ENCODE results near the gene ALOX5AP.

ALOX5AP gene

DNA sequence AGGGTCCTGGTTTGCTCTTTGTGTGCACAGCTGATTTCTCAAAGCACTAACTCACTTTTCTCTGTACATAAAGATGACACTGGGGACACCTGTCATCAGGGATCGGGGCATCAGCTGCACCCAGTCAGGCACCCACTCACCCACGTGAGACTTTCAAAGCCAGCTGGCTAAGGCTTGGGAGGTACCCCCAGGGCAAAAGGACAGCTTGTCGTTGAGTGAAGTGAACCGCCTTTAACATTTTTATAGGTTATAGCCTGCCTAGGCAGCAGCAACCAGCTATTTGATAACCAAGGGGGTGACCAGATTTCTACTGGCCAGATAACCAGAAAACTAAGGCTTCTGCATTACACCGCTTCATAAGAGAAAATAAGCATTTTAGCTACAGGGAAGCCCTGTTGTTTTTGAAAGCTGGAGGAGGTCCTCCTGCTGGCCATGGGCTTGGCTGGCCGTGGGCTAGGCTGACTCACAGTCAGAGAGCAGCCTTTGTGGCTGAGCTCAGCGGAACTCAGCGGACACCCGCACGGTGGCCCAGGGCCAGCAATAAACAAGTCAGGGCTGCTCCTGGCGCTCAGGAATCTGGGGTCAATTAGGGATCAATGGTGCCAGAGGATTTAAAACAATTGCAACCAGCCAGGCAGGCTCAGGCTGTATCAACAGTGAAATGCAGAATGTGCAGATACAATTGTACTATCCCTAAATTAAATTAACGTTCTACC is 57.1 kb downstream of the ALOX5AP start:
- in situ Hi-C loops (cut with HindIII; ENCODE audit: low sequenced_read_pairs), result loop anchor here (25.0 kb wide), 1 partner anchor 95 kb away; no protein-coding TSS in a partner anchor

DNA sequence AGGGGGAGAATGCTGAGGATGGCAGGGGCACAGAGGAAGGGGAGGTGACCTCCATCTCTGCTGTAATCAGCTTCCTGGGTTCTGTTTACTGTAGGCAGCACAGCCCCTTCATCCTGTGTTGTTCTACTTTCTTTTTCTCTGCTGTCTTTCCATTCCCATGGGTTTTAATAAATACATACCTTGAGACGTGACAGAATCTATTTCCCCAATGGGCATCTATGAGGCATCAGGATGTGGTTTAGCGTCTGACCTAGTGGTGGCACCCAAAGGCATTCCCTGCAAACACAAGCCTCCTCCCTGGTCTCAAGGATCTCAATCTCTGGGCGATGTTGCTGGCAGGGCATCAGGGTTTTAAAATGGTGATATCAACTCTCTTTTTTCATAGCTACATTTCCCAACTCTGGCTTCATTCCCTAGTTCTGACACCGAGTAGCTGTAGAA is 60.8 kb downstream of the ALOX5AP start:
- in situ Hi-C loops (cut with HindIII; ENCODE audit: low sequenced_read_pairs), result loop anchor here (25.0 kb wide), 1 partner anchor 91 kb away; no protein-coding TSS in a partner anchor

DNA sequence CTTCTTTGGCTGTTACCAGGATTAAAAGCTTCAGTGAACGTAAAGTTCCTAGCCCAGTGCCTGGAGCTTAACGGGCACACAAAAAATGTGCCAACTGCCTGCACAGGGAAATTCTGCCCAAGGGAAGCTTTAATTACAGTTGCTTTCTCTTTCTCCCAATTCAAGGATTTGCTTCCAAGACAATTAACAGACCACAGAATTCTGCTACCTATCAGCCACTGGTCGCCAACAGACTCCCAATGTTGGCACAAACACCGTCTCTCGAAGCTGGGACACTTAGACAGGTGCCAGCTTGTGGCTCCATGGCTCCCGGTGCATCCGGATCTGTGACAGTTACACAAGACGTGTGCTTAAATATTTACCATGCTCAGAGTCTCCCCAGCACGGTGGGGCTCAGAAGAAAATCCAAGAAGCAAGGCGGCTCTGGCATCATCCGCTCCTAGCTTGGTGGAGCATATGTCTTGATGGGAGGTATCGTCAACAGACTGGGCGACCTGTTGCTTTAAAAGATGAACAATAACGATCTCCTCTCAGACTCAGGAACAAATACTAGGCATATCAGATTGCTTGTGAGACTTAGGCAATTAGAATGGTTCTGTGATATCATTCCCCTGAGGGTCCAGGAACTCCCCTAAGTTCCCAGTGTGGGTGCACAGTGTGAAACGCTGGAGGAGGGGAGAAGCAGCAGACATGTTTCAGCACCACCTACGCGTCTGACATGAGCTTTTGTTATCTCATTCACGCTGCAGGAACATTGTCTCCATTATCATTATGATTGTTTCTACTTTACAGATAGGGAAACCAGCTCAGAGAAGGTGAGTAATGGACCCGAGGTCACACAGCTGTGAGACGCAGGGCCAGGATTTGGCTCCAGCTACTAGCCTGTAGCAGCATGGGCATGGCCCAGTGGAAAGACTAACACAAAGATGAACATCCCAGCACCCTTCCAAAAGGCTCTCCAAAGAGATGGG is 61.6 kb downstream of the ALOX5AP start:
- in situ Hi-C loops (cut with HindIII; ENCODE audit: low sequenced_read_pairs), result loop anchor here (25.0 kb wide), 1 partner anchor 90 kb away; no protein-coding TSS in a partner anchor

DNA sequence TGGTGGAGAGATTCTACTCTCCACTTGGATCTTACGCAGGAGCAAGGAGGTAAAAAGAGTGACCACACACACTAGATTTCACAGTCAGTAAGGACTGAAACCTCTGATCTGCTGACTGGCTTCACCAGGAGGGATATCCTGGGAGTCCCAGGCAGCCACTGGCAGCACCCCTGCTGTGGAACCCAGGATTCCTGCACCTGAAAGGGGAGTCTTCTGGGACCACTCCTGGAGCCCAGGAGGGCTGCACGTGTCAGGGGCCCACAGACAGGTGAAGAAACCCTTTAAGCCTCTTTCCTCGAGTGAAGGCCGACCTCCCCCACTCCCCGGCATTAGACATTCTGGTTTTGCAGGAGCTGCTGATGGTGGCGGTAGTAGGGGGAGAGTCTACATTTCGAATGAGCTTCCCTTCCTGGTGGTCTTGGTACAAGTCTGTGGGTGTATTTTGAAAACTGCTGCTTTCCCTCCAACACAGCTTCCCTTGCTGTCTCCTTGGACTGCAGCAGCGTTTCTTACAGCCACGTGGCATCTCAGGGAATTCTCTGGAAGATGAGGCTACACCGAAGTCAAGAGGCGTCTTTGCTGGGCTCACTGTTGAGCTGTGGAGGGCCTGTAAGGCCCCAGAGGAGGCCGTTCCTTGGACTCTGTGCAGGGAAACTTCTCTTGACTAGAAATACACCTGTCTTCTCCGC is 62.6 kb downstream of the ALOX5AP start:
- in situ Hi-C loops (cut with HindIII; ENCODE audit: low sequenced_read_pairs), result loop anchor here (25.0 kb wide), 1 partner anchor 89 kb away; no protein-coding TSS in a partner anchor

DNA sequence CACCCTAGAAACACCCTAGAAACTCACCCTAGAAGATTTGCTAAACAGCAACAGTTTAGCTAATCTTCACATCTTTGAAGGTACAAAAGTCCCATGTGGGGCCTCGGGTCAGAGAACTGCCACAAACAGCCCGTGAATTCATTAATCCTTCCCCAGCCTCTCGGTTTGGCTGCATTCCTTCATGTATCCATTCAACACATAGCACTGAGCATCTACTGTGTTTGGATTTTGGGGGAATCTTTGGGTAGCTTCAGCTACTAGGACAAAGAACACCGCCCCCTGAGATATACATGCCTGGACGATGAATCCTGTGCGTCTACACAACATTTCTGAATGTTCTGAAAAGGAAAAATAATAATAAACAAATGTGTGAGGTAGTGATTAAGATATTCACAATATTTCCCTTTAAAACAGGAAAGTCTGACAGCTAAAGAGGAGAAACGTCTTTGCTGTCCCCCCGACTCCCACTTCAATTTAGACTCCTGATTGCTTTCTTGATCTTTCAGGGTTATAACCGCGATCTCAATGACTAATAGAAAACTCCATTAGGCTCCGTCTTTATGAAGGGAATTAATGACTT is 63.5 kb downstream of the ALOX5AP start:
- in situ Hi-C loops (cut with HindIII; ENCODE audit: low sequenced_read_pairs), result loop anchor here (25.0 kb wide), 1 partner anchor 88 kb away; no protein-coding TSS in a partner anchor

DNA sequence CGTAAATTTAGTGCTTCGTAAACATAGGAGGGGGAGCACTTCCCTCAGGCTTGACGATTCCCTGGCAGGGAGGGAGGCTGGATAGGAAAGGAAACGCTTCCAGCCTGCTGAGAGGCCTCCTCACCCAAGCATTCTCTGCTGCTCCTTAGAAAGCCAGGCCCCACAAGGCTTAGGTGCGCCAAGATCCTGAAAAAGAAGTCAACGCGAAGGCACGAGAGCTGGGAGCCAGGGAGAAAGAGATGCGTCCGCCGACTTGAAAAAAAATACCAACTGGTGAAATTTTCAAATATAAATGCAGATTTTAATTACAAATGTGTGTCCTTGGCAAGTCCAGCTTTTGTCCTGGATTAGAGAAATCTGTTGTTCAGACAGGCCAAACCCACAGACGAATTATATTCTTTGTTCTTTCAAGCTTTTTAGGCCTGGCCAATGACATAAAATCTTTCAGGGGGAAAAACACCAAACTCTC is 64.0 kb downstream of the ALOX5AP start:
- in situ Hi-C loops (cut with HindIII; ENCODE audit: low sequenced_read_pairs), result loop anchor here (25.0 kb wide), 1 partner anchor 88 kb away; no protein-coding TSS in a partner anchor

DNA sequence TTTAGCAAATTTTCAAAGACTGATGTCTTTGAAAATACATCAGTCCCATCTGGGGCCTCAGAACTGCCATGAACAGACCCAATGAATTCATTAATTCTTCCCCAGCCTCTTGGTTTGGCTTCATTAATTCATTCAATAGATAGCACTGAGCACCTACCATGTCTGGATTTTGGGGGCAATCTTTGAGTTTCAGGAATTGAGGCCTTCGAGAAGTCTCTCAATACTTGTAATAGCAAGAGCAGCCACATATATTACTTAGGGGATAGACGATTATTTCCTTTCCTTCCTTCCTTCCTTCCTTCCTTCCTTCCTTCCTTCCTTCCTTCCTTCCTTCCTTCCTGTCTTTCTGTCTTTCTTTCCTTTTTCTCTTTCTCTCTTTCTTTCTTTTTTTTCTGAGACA is 64.8 kb downstream of the ALOX5AP start:
- in situ Hi-C loops (cut with HindIII; ENCODE audit: low sequenced_read_pairs), result no loop called here

DNA sequence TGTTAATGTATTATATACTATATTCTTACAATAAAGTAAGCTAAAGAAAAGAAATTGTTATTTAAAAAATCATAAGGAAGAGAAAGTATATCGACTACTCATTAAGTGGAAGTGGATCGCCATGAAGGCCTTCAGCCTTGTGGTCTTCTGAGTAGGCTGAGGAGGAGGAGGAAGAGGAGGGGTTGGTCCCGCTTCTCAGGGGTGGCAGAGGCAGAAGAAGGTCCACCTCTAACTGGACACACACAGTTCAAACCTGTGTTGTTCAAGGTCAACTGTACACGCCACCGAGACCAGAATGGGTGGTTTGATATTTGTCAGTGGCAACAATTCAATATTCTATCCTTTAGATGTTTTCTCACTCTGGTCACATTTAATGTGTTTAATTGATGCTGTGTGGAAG is 67.2 kb downstream of the ALOX5AP start:
- in situ Hi-C loops (cut with HindIII; ENCODE audit: low sequenced_read_pairs), result no loop called here

DNA sequence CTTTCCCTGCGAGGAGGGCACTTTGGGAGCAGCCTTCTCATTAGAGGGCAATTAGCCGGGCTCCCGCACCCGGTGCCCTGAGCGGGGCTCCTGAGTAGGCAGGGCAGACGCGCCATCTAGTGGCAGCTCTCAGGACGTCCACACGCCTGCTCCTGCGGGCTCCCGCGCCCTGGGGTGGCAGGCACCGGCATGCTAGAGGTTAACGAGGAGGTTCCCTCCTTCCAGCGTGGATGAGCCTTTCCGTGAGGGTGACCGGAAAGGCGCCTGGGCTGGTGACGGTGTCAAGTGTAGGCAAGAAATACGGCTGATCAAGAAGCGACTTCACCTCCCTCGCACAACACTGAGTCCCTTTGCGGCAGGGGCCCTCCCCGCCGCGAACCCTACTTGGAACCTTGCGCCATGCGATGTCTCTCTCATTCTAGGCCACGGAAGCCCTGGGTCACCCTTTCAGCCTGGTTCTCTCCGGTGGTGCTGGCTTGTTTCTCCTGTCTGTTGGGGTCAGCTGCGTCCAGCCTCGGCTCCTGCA is 67.7 kb downstream of the ALOX5AP start:
- in situ Hi-C loops (cut with HindIII; ENCODE audit: low sequenced_read_pairs), result no loop called here

DNA sequence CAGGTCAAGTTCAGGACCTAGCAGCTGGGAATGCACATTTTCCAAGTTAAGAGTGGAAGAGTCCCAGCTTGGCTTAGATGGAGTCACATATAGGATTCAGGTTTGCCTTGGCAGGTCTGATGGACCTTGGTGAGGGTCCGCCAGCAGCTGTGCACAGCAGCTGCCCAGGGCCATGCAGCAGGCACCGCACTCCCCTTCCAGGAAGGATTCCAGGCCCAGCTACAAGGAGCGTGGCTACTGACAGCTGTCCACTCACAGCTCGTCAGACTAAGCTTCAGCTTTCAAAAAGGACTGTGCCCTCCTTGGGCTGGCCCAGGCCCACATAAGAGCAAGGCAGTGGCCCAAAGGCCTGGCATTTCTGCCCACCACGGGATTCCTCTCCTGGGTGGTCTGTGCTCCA is 68.4 kb downstream of the ALOX5AP start:
- in situ Hi-C loops (cut with HindIII; ENCODE audit: low sequenced_read_pairs), result no loop called here

DNA sequence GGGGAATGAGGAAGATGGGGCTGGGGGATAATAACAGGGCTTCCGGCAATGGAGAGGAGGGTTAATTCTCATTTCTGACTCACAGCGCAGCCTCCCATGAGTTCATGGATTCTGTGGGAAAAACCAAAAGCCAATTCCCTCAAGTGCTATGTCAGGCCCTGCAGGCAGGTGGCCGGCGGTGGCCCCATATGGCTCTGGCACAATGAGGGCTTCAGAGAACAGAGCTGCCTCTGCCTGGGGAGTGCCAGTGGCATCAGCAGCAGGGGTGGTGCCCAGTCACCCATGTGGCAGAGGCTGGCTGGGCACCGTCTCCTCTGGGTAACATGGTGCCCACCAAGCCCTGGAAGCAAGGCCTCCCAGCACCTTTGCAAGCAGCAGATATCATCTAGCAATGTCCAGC is 69.1 kb downstream of the ALOX5AP start:
- in situ Hi-C loops (cut with HindIII; ENCODE audit: low sequenced_read_pairs), result no loop called here

DNA sequence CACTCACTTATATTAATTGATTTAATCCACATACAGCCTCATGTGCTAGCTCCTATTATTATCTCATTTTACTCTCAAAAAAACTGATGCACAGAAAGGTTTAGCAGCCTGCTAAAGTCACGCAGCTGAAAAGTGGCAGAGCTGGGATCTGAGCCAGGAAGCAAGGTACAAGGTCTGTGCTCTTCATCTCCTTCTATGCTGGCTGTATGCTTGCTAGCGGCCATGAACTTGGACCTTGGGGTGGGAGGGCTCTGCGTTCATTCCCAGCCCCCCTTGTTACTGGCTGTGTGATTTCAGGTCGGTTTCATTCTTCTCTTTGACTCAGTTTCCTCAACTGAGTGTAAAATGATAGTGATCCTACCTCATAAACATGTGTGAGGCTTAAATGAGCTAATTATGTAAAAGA is 69.8 kb downstream of the ALOX5AP start:
- in situ Hi-C loops (cut with HindIII; ENCODE audit: low sequenced_read_pairs), result no loop called here

DNA sequence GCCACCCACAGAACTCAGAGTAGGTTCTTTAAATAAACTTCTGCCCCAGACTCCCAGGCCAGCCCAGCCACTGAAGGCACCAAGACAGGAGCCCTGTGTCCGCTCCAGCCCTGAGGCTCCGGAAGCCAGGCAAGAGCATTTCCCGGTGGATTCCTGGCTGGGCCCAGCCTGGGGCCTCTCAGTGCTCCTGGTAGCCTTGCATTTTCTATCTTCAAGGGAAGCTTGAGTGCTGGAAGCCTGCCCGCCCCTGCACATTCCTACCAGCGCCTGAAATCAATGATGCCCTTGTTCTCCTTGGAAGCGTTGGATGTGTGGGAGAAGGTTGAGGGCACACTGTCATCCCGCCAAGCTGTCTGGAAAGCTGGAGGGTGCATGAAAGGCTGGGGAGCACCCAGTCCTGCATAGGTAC is 70.3 kb downstream of the ALOX5AP start:
- in situ Hi-C loops (cut with HindIII; ENCODE audit: low sequenced_read_pairs), result no loop called here

DNA sequence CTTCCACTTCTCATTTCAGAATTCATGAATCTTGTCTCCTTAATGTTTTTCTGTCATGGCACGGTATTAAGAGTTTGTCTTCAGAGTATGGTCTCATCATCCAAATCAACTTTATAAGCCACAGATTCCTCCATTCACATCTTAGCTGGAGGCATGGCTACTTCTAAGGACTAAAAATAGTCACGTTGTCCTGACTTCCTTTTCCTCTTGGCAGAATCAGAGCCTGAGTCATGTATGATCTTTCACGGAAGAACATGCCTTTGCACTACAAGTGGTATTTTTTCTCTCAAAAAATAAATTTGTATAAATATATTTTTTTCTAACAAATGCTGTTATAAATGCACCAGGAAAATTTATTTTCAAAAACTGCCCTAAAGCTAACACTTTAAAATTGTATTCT is 71.4 kb downstream of the ALOX5AP start:
- in situ Hi-C loops (cut with HindIII; ENCODE audit: low sequenced_read_pairs), result no loop called here

DNA sequence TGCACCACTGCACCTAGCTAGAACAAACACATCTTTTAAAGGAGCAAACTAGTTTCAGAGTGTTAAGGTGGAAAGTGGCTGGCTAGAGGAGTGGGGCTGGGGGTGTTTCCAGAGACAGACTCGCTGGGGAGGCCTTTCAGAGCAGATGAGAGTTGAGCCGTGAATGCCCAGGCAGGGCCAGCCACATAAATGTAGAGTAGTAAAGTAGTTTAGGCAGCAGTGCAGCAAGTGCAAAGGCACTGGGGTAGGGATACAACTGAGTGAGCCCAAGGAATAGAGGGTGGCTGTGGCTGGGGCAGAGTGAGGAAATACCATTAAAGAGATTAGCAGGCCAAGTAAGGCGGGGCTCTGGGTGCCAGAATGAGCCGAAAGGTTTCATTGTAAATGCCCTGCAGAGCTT is 72.0 kb downstream of the ALOX5AP start:
- in situ Hi-C loops (cut with HindIII; ENCODE audit: low sequenced_read_pairs), result no loop called here

DNA sequence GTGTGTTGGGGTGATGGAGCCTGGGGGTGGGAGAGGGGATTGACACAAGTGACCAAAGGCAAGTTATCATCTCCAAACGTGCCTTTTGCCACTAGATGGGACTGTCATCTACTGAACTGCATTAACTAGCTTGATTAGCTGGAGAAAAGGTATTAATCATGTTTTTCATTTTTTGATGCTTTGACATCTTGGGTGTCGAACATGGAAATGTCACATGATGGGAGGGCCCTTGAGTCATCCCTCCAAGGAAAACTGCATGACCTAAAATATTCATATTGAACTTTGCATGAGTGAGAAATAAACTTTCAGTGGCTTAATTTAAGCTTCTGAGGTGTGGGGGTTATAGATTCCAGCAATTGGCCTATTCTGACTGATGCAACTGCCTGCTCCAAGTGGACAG is 73.3 kb downstream of the ALOX5AP start:
- in situ Hi-C loops (cut with HindIII; ENCODE audit: low sequenced_read_pairs), result no loop called here

DNA sequence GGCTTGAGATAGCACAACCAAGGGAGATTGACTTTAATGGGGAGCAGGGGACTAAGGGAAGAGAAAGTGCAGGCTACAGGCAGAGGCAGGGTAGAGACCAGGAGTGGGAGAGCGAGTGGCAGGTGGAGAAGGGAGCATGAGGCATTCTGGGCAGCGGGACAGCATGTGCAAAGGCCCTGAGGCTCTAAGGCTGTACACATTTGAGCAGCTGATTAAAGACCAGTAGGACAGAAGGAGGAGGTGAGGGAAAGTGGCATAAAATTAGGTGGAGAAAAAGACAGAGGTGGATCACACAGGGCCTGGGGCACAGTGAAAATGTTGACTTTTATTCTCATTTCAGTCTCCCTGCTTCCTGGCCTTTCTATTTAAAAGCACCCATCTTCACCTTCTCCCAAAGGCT is 74.4 kb downstream of the ALOX5AP start:
- in situ Hi-C loops (cut with HindIII; ENCODE audit: low sequenced_read_pairs), result no loop called here

DNA sequence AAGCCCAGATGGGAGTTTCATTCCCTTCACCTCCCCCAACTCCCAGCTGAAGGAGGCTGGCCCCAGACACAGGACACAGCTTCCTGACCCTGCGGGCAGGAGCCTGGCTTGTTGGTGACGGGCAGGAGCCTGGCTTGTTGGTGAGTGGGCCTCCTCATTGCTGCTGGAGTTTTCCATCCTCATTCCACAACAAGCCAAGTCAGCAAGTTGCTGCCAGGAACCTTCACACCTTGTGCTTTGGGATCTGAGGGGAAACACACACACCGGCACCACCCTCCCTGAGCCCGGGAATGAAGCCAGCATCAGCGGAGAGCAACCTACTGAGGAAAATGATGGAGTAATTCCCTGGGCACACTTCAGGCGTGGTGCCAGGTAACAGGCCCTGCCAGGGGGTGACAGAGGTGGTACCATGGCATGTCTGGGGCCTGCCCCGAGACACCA is 74.9 kb downstream of the ALOX5AP start:
- in situ Hi-C loops (cut with HindIII; ENCODE audit: low sequenced_read_pairs), result no loop called here

DNA sequence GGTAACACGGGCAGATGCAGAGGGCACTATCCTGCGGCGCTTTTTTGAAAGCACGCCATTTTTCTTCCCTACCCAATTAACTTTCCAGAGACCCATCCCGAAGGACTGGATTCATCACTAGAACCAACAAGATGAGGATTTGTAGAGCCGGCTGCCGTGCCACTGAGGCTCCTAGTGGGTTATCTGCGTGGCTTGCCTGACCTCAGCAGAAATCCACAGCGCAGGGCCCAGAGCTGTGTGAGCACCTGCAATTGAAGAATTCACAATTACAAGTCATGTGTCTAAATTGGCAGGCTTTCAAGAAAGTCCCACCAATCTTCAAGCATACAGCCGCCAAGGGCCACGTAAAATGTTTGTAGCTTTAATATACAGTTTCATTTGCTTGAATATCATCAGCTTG is 75.5 kb downstream of the ALOX5AP start:
- in situ Hi-C loops (cut with HindIII; ENCODE audit: low sequenced_read_pairs), result no loop called here

Measured in DLD1 (cell line).